ENCODE measurements around the gene PARVB.

PARVB gene

GRCh38 chr22:44097263-44098020 lies 73.3 kb downstream of the PARVB start:
- TF ChIP-seq ZNF341 (tag by site-specific recombination; IDR thresholded peaks at IDR 0.05; ENCODE audit: low read depth) (no peak), ZNF398 (tag by site-specific recombination; IDR thresholded peaks at IDR 0.05) (no peak), ZNF768 (tag by site-specific recombination; IDR thresholded peaks at IDR 0.05) (no peak), ZNF626 (tag by site-specific recombination; IDR thresholded peaks at IDR 0.05) (no peak), ZNF280D (tag by site-specific recombination; IDR thresholded peaks at IDR 0.05) (no peak), ZNF211 (tag by site-specific recombination; IDR thresholded peaks at IDR 0.05; ENCODE audit: low read depth) (no peak), ZNF423 (tag by site-specific recombination; IDR thresholded peaks at IDR 0.05) (no peak)
- TF ChIP-seq, protein P1, sequence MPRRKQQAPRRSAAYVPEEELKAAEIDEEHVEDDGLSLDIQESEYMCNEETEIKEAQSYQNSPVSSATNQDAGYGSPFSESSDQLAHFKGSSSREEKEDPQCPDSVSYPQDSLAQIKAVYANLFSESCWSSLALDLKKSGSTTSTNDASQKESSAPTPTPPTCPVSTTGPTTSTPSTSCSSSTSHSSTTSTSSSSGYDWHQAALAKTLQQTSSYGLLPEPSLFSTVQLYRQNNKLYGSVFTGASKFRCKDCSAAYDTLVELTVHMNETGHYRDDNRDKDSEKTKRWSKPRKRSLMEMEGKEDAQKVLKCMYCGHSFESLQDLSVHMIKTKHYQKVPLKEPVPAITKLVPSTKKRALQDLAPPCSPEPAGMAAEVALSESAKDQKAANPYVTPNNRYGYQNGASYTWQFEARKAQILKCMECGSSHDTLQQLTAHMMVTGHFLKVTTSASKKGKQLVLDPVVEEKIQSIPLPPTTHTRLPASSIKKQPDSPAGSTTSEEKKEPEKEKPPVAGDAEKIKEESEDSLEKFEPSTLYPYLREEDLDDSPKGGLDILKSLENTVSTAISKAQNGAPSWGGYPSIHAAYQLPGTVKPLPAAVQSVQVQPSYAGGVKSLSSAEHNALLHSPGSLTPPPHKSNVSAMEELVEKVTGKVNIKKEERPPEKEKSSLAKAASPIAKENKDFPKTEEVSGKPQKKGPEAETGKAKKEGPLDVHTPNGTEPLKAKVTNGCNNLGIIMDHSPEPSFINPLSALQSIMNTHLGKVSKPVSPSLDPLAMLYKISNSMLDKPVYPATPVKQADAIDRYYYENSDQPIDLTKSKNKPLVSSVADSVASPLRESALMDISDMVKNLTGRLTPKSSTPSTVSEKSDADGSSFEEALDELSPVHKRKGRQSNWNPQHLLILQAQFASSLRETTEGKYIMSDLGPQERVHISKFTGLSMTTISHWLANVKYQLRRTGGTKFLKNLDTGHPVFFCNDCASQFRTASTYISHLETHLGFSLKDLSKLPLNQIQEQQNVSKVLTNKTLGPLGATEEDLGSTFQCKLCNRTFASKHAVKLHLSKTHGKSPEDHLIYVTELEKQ (tag by site-specific recombination; IDR thresholded peaks at IDR 0.05; ENCODE audit: borderline replicate concordance): no peak
- TF ChIP-seq, protein P2, sequence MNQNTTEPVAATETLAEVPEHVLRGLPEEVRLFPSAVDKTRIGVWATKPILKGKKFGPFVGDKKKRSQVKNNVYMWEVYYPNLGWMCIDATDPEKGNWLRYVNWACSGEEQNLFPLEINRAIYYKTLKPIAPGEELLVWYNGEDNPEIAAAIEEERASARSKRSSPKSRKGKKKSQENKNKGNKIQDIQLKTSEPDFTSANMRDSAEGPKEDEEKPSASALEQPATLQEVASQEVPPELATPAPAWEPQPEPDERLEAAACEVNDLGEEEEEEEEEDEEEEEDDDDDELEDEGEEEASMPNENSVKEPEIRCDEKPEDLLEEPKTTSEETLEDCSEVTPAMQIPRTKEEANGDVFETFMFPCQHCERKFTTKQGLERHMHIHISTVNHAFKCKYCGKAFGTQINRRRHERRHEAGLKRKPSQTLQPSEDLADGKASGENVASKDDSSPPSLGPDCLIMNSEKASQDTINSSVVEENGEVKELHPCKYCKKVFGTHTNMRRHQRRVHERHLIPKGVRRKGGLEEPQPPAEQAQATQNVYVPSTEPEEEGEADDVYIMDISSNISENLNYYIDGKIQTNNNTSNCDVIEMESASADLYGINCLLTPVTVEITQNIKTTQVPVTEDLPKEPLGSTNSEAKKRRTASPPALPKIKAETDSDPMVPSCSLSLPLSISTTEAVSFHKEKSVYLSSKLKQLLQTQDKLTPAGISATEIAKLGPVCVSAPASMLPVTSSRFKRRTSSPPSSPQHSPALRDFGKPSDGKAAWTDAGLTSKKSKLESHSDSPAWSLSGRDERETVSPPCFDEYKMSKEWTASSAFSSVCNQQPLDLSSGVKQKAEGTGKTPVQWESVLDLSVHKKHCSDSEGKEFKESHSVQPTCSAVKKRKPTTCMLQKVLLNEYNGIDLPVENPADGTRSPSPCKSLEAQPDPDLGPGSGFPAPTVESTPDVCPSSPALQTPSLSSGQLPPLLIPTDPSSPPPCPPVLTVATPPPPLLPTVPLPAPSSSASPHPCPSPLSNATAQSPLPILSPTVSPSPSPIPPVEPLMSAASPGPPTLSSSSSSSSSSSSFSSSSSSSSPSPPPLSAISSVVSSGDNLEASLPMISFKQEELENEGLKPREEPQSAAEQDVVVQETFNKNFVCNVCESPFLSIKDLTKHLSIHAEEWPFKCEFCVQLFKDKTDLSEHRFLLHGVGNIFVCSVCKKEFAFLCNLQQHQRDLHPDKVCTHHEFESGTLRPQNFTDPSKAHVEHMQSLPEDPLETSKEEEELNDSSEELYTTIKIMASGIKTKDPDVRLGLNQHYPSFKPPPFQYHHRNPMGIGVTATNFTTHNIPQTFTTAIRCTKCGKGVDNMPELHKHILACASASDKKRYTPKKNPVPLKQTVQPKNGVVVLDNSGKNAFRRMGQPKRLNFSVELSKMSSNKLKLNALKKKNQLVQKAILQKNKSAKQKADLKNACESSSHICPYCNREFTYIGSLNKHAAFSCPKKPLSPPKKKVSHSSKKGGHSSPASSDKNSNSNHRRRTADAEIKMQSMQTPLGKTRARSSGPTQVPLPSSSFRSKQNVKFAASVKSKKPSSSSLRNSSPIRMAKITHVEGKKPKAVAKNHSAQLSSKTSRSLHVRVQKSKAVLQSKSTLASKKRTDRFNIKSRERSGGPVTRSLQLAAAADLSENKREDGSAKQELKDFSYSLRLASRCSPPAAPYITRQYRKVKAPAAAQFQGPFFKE (tag by site-specific recombination; IDR thresholded peaks at IDR 0.05; ENCODE audit: borderline replicate concordance): no peak
- peaks cover 0 to 23% of the 10 kb centered on the region in 2 experiments; a peak in 1 of 3 replicates for H3K36me3 ChIP-seq (ENCODE audit: control insufficient read depth in 2 of 2, insufficient read depth in 1 of 2, low read length in 2 of 2)
- H3K4me1 ChIP-seq (ENCODE audit: control insufficient read depth, insufficient read depth, low read length): no peaks in the 10 kb centered on the region
- ChIA-PET CTCF (interaction anchor here (0.7 to 1.2 kb wide), 3 partner anchors 14 to 104 kb away, joined by 3 to 5 read pairs (median 3); no protein-coding TSS in a partner anchor), POLR2A (no interaction called here)
- H3K9me3 ChIP-seq (ENCODE audit: control insufficient read depth, insufficient read depth, low read depth, low read length): no peaks in the 10 kb centered on the region
- no peak overlapping the region for H3K27ac ChIP-seq (ENCODE audit: extremely low read depth, low read depth, low read length)
- no peak overlapping the region for H3K4me3 ChIP-seq (ENCODE audit: low read depth, low read length)

Data from HEK293 (cell line).